ENCODE results near the gene MUC12. TPM values are rescaled to one million over a fixed set of nuclear protein-coding genes. Genes with fewer than 3 reads are reported as not detected.

The MUC12 gene
- total and polyA plus RNA-seq, 2 of the 8 experiments (the other 6 are each of a cell fraction or from before 2014, with no cell fraction given) = 7.7 to 16.2 TPM

- FAIRE-seq = no peak
- 0 out of 2 replicates have a peak overlapping the region, but pooled peaks have one; percentile 84 for H2BK5ac ChIP-seq (ENCODE audit: low read depth, low read length)
- TF ChIP-seq BCL11A (IDR thresholded peaks at IDR 0.05; ENCODE audit: low read depth in 2 of 2, low read length in 2 of 2) = no peak
- no peak for TF ChIP-seq CHD2 (IDR thresholded peaks at IDR 0.05; ENCODE audit: low read length)
- no peak for TF ChIP-seq CBX8 (IDR thresholded peaks at IDR 0.05; ENCODE audit: borderline replicate concordance, low read depth, low read length)
- no peak for TF ChIP-seq TAF1 (IDR thresholded peaks at IDR 0.05; ENCODE audit: low read depth, low read length)
- TF ChIP-seq CREB1 (IDR thresholded peaks at IDR 0.05) = no peak
These were observed 16.7 kb upstream of the MUC12 start for GRCh38 chr7:100952641-100953040.

More at GRCh38 chr7:100952641-100953040, 16.7 kb upstream of the MUC12 start:
- CTCF ChIA-PET (ENCODE audit: partially characterized antibody) = interaction anchor here (1.2 to 2.8 kb wide), 2 partner anchors 18 to 106 kb away, joined by 3 to 15 read pairs; no protein-coding TSS in a partner anchor
- Histone ChIP-seq H2BK20ac (ENCODE audit: low read length) (peak overlapping the region; percentile 89; the same call in 1 of the 2 replicates), H2AFZ (ENCODE audit: low read length) (no peak overlapping the region), H3K23ac (ENCODE audit: insufficient read length) (no peak overlapping the region), H3K4me1 (replicated peaks in 1 of 4; ENCODE audit: control insufficient read depth in 3 of 4, insufficient read depth in 4 of 4, low read length in 3 of 4) (peaks cover 9 to 28% (median 24%) of the 10 kb centered on the region in 4 experiments), H3K79me2 (ENCODE audit: control insufficient read depth in 1 of 2, insufficient read depth in 2 of 2, low read length in 2 of 2) (peaks cover 0 to 5% of the 10 kb centered on the region in 2 experiments; a peak in 2 of 4 replicates), H3K4ac (replicated peaks; ENCODE audit: insufficient read length, low read depth, low read length) (no peak overlapping the region), H3K4me3 (ENCODE audit: extremely low read depth in 1 of 4, insufficient read depth in 2 of 4, low read depth in 3 of 4, low read length in 4 of 4) (no peak overlapping the region), H3K27ac (ENCODE audit: low read depth, low read length) (no peak overlapping the region), H2BK15ac (ENCODE audit: low read length) (peak overlapping the region; percentile 84; the same call in 1 of the 2 replicates), H2AK5ac (ENCODE audit: low read depth, low read length) (no peak overlapping the region), H3K79me1 (ENCODE audit: low read depth, low read length) (no peaks in the 10 kb centered on the region; the same call in 1 of the 2 replicates), H3K36me3 (ENCODE audit: control insufficient read depth in 2 of 4, insufficient read depth in 4 of 4, low read length in 3 of 4) (no peaks in the 10 kb centered on the region; a peak in 1 of 8 replicates), H4K8ac (ENCODE audit: extremely low read depth, insufficient read depth, low read length) (no peak overlapping the region), H4K91ac (replicated peaks; ENCODE audit: insufficient read length, low read length) (peak overlapping the region; percentile 86), H3K18ac (ENCODE audit: extremely low read depth, low read length) (no peak overlapping the region), H3K23me2 (ENCODE audit: low read depth, low read length) (peaks cover 17% of the 10 kb centered on the region; the same call in 1 of the 2 replicates), H3K9ac (replicated peaks in 1 of 4; ENCODE audit: extremely low read depth in 1 of 4, low read depth in 3 of 4, low read length in 3 of 4) (no peak overlapping the region), H3K56ac (replicated peaks; ENCODE audit: insufficient read length, low read depth, low read length) (no peak overlapping the region), H3K4me2 (ENCODE audit: insufficient read depth in 1 of 2, low read depth in 2 of 2, low read length in 2 of 2) (no peak overlapping the region), H3K14ac (ENCODE audit: insufficient read length) (no peak overlapping the region), H3K9me3 (ENCODE audit: insufficient read depth in 2 of 2, low read depth in 1 of 2, low read length in 1 of 2) (peaks cover 0 to 4% of the 10 kb centered on the region in 2 experiments; a peak in 1 of 4 replicates), H3K27me3 (replicated peaks in 1 of 4; ENCODE audit: control insufficient read depth in 3 of 4, extremely low read depth in 1 of 4, insufficient read depth in 3 of 4, low read length in 3 of 4) (peaks cover 0 to 3% (median 0%) of the 10 kb centered on the region in 4 experiments; a peak in 3 of 7 replicates), H4K20me1 (replicated peaks in 1 of 2; ENCODE audit: control insufficient read depth in 1 of 2, insufficient read depth in 2 of 2, low read length in 2 of 2) (peaks cover 0 to 2% of the 10 kb centered on the region in 2 experiments), H2BK12ac (ENCODE audit: low read depth, low read length) (peak overlapping the region; percentile 99; the same call in 1 of the 2 replicates), H2BK120ac (replicated peaks; ENCODE audit: low read depth, low read length) (no peak overlapping the region), H4K5ac (ENCODE audit: insufficient read length, low read depth, low read length) (no peak overlapping the region)
- POLR2A ChIA-PET (ENCODE audit: partially characterized antibody) = interaction anchor here (0.6 to 2.2 kb wide), 3 partner anchors 13 to 717 kb away, joined by 3 to 11 read pairs (median 3); no protein-coding TSS in a partner anchor
- DNase-seq (ENCODE audit: low read depth in 1 of 2, low spot score in 2 of 2) = no peak
- 74% methylated on average over 2 of the region's 2 CpGs; no CpG with 5 or more reads in 1 of the 2 experiments for WGBS, 2 experiments (ENCODE audit: extremely low coverage in 1 of 2, insufficient coverage in 1 of 2, insufficient read length in 1 of 2, insufficient replicate concordance in 2 of 2, low coverage in 1 of 2, low lambda C conversion rate in 2 of 2, missing lambda C conversion rate in 1 of 2)
